Endothelial cell of umbilical vein (primary cell): Measurements from ENCODE around the gene SLC4A4.

ENCODE experiments used
- CTCF ChIP-seq, 2 donors: IDR thresholded peaks; 1 replicate in 1 of 2; 2 replicates in 1 of 2; pipeline ENCODE4 v1.5.1; 2011; ENCODE audit warnings: low read length in 2 of 2, mild to moderate bottlenecking in 2 of 2, moderate library complexity in 2 of 2, control low read depth in 1 of 2, inconsistent platforms in 1 of 2, low read depth in 1 of 2; ENCODE audit not compliant: insufficient read depth in 1 of 2; ENCODE audit errors: extremely low read depth in 1 of 2
- POLR2A ChIP-seq: IDR thresholded peaks from 2 replicates; pipeline ENCODE4 v1.6.1; 2012; ENCODE audit warnings: low read depth, mild to moderate bottlenecking, control low read depth, low read length
- POLR2AphosphoS5 ChIP-seq: IDR thresholded peaks from 2 replicates; pipeline ENCODE4 v1.6.1; 2012; ENCODE audit warnings: low read depth, mild to moderate bottlenecking, control low read depth, low read length, moderate library complexity; ENCODE audit not compliant: insufficient read depth

GRCh38 chr4:71360844-71361243, 22.0 kb downstream of the SLC4A4 start:
- TF ChIP-seq POLR2A: no peak
- TF ChIP-seq CTCF (IDR thresholded peaks at IDR 0.05; ENCODE audit: extremely low read depth in 1 of 2, insufficient read depth in 1 of 2, low read depth in 1 of 2, low read length in 2 of 2): no peak
- no peak for TF ChIP-seq POLR2AphosphoS5
